ENCODE results near the gene NOP16. TPM values are rescaled to one million over a fixed set of nuclear protein-coding genes. Genes with fewer than 3 reads are reported as not detected.
"Not testable (repeated sequence)": the region's sequence is repeated elsewhere in the genome, so short reads cannot be mapped to it uniquely, and the experiment has no call there.

The NOP16 gene
- total RNA-seq, 1 donor from 2014 or later, result 11.7 TPM

DNA sequence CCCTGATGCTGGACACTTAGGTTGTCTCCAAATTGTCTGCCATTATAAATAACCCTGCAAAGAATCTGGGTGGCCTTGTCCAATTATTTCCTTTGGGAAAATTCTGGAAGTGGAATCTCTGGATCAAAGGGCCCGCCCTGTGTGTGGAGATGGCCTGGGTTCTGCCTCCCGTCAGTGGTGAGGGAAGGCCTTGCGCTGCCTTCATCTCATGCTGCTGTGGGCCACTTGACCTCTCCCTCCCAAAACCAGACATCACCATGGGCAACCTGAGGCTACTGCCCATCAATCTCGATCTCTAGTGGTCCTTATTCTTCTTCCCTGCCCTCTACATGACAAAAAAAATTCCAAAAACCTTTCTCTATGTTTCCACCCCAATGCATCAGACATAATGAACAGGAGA is 21.4 kb upstream of the NOP16 start:
- DNase-seq (ENCODE audit: low read depth in 2 of 2), result no peak

DNA sequence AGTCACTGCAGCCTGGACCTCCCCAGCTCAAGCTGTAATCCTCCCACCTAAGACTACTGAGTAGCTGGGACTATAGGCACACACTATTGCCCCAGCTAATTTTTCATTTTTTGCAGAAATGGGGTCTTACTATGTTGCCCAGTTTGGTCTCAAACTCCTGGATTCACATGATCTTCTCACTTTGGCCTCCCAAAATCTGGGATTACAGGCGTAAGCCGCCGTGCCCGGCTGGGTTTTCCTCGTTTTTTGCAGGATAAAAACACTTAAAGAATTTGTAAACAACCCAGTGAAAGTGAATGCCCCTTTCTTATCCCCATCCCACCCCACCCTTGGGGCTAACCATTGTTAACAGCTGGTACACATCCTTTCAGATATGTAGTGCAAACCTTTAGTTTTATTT is 20.2 kb upstream of the NOP16 start:
- DNase-seq (ENCODE audit: low read depth in 2 of 2), result no peak

DNA sequence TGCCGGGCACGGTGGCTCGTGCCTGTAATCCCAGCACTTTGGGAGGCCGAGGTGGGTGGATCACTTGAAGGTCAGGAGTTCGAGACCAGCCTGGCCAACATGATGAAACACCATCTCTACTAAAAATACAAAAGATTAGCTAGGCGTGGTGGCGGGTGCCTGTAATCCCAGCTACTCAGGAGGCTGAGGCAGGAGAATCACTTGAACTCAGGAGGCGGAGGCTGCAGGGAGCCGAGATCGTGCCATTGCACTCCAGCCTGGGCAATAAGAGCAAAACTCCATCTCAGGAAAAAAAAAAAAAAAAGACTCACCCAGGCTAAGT is 19.8 kb upstream of the NOP16 start:
- not testable (repeated sequence) for DNase-seq (ENCODE audit: low read depth in 2 of 2)

DNA sequence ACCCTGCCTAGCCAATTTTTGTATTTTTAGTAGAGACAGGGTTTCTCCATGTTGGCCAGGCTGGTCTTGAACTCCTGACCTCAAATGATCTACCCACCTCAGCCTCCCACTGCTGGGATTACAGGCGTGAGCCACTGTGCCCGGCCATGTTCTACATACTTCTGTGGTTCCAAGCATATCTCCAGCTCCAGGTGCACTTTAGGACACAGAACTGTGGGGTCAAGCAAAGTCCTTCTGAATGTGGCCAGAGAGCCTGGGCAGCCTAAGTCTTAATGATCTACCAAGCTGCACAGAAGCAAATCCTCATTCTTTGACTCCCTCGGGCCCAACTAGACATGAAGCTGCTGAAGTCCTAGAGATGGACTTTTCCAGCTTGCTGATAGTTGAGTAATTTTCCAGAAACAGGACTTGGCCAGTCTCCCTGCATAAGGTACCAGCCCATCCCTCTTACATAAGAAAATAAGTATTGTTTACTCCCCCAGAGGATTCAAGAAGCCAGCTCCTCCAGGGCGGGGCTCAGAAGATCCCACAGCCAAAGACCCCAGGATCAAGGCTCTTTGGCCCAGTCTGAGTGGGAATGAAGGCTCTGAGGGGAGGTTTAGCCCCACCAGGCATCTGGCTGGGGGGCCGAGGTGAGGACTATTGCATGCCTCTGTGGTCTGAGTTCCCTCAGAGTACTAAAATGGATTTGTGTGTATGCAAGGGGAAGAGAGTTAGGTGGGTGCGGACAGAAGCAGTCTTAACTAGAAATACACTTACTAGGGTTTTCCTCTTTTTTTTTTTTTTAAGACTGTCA is 19.3 kb upstream of the NOP16 start:
- no peak for DNase-seq (ENCODE audit: low read depth in 2 of 2)

DNA sequence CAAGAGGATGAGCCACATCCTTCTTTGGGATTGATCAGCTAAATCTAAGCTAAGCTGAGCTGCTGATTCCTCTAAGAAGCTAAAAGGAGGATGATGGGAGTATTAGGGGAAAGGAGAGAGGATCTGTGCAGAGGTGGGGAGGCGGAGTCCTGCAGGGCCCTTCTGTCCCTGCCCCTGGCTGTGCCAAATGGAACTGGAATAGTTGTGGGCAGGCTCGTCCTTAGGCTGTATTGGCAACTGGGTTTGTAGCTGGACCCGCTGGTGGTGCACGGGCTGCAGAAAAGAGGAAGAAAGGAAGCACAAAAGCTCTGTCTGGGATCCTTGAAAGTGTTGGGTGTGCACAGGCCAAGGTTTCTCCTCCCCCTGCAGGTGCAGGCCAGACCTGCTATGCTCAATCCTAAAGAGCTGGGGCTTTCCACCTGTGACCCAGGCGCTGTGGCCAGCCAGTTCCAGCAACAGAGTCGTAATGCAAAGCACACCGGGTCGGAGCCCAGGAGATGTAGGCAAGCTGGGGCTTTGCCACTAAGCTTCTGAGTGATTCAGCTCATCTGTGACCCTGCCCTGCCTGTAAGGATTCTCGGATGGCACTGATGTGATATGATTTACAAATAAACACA is 18.1 kb upstream of the NOP16 start:
- no peak for DNase-seq (ENCODE audit: low read depth in 2 of 2)

DNA sequence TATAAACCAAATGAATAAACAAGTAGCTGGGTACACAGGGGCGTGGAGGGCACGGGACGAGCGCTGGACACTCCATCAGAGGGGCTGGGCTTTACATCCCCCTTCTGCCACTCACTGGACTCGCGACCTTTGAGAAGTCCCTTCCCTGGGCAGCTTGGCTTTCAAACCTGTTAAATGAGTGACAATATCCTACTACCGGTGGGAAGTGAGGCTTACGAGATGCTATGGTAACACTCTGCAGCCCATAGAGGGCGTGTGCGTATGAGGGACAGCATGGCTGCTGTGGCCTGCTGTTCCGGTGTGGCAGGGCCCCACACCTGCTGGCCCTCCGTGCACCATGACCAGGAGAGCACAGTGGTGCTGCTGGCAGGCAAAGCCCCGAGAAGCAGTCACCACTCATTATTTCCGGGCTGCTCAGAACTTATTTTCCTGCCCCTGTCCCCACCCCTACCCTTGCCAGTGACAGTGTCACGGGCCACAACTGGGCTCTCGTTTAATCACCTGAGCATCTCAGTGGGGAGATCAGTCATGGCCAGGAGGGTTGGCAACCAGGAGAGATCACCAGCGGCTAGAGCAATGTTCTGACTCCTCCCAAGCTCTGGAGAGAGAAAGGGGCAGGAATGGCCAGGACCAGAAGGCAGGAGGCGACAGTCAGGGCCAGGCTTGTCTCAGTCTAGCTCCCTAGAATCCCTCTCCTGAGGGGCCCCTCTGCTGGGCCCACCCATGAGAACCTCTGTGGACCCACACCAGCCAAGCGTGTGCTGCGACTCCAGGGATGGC is 17.4 kb upstream of the NOP16 start:
- no peak for DNase-seq (ENCODE audit: low read depth in 2 of 2)

DNA sequence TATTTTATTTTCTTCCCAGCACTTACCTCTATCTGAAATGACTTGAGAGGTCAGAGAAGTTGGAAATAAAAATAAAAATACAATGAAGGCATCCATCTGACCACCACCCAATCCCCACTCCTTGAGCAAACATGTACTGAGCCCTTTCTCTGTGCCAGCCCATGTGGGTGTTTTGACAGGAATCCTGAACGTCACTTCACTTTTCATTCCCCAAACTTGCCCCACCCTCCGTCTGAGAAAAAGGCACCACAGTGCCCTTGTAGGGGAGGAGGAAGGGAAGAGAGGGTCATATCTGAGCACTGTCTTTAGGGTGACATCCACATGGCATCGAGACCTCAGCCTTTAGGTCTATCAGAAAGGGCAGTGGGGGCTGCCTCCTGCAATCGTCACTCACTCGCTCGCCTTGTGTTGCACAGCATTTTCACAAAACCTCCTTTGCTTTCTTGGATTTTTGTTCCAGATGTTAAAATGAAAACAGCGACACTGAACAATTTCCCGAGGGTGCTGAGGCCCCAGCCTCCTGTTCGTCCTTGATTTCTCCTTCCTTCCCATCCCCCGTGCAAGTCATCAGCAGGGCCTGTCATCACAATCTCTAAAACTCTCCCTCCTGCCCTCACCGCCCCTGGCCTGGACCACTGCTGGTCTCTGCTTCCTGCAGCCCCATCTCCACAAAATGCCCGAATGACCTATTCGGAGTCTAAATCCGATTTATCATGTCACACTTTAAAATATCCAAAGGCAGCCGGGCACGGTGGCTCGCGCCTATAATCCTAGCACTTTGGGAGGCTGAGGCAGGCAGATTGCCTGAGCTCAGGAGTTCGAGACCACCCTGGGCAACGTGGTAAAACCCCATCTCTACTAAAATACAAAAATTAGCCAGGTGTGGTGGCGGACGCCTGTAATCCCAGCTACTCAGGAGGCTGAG is 13.1 kb upstream of the NOP16 start:
- DNase-seq (ENCODE audit: low read depth in 2 of 2), result no peak

DNA sequence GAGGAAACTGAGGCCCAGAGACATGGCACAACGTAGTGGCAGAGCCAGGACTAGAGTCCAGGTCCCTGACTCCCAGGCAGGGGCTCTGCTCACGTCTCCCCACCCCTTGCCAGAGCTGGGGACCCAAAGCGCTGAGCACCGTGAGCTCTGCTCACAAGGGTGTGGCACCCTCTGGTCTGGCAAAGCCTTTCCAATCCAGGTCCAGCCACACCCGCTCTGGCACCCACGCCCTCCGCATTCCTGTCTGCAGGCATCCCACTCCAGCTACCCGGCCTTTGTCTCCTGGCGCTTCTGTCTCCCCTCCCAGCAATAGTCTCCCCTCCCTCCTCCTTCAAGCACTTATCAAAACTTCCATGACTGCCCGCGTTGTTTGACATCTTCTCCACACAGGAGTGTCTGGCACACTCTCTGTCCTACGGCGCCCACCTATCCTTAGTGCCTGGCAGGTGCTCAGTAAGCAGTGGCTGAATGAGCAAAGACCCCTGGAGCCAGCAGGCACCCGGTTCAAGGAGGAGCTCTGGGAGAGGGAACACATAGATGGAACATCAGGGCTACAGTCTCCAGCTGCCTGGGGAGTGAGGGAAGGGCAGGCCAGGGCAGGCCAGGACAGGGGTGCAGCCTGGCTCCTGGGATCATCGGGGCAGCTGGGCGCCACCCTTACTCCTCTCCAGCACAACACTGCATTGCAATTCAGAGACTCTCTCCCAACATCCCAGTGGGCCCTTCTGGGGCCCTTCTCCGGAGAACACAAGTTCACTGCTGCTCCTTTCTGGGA is 12.2 kb upstream of the NOP16 start:
- no peak for DNase-seq (ENCODE audit: low read depth in 2 of 2)

DNA sequence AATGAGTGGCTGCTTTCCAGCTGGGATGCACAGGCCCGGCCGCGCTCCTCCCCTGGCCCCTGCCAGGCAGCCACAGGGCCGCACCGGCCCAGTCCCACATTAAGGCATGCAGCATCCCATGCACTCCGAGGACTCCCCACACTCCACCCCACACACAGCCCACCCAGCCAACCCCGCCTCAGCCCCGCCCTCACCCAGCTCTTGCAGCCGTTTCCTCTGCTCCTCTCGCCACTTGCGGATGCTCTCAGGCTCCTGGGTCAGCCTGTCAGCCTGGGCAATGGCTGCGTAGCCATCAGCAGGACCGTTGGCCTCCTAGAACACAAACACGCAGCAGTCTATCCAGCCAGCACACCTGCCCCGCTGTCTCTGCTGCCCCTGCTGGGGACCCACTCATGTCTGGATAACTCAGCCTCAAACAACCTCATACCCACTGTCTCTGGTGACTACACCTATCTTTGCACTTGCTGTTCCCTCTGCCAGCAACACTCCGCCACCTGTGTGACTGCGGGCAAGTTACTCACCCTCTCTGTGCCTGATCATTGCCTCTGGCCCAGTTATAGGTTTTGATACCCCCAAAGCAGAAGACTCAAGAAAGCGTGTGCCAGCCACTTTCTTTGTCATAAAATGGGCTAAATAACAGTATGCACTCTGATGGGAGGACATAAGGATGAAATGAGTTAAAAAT is 9.5 kb upstream of the NOP16 start:
- DNase-seq (ENCODE audit: low read depth in 2 of 2), result no peak

DNA sequence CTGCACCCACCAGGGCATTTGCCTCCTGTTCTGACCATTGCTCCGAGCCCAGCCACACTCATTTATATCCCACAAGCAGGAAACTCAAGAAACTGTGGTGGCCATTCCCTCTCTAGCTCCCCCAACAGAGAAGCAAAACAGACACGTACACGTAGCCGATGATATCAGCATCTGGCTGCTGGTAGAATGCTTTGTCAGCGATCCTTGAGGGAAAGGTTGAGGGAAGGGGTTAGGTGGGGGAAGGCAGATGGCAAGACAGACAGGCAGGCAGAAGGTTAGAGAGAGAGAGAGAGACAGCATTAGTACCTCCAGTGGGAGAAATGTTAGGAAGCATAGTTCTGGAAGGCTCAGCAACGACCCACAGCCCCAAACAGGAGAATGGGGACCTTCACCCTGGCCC is 7.9 kb upstream of the NOP16 start:
- no peak for DNase-seq (ENCODE audit: low read depth in 2 of 2)

DNA sequence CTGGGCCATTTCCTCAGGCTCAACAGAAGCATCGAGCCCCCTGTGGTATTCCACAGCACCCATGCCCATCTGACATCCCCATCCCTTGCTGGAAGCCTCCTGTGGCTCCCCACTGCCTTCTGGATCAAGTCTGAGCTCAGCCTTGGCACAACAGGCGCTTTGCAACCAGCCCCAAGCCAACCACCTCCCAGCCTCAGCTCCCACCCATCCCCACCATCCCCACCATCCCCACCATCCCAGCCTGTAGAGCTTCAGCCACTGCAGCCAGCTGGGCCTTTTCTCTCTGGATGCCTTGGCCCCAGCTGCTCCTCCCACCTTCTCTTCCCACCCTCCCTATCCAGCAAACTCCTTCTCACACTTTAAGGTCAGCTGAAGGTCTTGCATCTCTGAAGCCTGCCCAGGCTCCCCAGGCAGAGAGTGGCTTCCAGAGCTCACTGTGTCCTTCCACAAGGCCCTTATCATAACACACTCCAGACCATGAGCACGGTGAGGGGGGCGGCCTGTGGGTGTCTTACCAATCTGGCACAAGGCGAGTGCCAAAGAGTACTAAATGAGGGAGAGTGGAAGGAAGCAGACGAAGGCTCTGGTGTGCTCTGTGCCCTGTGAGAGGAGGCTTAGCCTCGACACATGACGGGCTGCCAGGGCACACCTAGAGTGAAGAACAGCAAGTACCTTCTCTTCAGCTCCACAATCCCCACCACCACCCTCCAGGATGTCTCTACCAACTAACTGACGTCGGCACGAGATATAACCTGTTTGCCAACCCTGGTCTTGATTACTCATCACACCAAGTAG is 6.7 kb upstream of the NOP16 start:
- no peak for DNase-seq (ENCODE audit: low read depth in 2 of 2)

DNA sequence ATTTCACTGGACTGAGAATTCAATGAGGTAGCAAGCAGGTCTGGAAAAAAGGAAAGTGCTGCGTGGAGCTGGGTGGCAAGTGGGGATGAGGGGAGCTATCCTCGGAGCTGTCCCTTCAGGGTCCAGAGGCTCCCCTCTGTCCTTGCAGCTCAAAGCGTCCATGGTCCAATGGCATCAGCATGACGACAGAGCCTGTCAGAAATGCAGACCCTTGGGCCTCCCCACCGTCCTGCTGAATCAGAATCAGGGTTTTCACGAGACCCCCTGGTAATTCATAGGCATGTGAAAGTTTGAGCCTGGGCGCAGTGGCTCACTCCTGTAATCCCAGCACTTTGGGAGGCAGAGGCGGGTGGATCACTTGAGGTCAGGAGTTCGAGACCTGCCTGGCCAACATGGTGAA is 5.7 kb upstream of the NOP16 start:
- no peak for DNase-seq (ENCODE audit: low read depth in 2 of 2)

DNA sequence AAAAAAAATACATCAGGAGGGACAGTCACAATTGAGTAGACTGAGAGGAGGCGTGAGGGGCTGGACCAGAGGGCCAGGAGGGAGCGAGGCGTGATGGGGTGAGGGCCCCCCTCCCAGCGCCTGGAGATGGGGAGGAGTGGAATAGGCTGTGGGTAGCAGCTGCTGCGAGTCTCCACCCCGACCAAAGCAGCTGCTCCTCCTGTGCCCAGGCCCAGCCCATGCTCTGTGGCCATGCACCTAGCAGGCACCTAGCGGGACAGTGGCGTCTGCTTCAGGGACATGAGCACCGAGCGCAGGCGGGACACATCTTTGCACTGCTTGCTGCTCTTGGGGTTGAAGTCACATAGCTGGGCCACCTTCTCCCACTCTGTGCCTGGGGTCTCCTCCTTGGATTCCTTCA is 4.1 kb upstream of the NOP16 start:
- no peak for DNase-seq (ENCODE audit: low read depth in 2 of 2)

DNA sequence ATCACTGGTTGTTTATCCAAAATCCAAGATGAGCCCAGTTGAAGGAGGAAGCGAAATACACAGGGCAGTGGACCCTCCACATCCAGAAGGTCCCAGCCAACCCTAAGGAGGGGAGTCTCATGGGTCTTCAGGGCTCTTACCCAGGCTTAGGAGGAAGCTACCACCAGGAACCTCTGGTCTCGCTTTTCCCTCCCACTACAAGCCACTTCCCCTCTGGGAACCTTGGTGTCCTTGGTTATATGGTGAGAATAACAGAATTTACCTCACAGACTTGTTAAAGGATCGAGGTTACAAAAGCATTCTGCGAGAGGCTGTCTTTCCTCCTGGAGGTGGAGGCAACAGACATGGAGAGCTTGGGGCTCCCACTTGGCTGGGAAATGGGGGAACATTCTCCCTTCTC is 3.6 kb upstream of the NOP16 start:
- no peak for DNase-seq (ENCODE audit: low read depth in 2 of 2)

DNA sequence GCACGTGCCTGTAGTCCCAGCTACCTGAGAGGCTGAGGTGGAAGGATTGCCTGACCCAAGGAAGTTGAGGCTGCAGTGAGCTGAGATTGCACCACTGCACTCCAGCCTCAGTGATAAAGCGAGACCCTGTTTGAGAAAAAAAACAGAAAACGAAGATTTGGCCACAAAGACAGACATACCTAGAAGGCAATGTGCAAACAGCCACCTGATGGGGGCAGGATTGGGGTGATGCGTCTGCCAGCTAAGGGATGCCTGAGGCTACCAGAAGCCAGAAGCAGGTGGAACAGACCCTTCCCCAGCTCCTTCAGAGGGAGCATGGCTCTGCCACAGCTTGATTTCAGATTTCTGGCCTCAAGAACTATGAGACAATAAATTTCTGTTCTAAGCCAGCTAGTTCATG is 3.1 kb upstream of the NOP16 start:
- DNase-seq (ENCODE audit: low read depth in 2 of 2), result no peak

DNA sequence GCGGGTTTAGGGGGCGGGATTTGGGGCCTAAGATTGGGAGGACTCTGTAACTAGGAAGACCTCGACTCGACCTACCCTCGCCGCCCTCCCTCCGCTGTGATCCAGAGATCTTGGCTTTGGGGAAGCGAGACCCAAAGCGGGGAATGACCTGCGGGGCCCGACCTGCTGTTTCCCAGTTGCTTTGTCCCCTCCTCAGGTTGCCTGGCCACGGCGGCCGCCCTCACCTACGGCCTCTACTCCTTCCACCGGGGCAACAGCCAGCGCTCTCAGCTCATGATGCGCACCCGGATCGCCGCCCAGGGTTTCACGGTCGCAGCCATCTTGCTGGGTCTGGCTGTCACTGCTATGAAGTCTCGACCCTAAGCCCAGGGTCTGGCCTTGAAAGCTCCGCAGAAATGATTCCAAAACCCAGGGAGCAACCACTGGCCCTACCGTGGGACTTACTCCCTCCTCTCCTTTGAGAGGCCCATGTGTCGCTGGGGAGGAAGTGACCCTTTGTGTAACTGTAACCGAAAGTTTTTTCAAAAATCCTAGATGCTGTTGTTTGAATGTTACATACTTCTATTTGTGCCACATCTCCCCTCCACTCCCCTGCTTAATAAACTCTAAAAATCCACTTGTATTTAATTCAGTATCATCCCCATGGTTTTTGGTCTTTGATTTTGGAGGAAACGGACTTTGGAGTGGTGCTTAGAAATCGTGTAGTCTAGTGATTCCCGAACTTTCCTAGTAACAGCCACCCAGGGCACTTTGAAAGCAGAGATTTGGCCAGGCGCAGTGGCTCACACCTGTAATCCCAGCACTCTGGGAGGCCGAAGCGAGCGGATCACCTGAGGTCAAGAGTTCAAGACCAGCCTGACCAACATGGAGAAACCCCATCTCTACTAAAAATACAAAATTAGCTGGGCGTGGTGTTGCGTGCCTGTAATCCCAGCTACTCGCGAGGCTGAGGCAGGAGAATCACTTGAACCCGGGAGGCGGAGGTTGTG is 1.0 kb upstream of the NOP16 start:
- DNase-seq (ENCODE audit: low read depth in 2 of 2), result no peak

DNA sequence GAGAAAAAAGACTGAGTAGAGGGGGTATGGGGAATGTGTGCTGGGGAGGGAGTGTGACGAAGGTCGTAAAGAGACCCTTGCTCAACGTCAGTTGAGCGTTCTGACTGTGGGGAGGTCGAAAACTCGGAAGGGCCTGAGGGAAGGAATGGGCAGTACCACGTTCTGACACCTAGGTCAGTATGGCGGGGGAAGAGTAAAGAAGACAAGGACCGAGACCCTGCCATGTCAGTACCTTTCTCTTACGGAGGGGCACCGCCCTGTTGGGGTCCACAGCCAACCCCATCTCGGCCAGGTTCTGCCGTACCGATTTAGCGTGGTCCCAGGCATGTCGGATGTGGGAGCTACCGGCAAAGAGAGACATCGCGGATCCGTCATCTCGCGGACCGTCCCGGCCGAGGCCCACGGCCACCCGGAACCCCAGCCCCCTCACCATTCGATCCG is 375 bp downstream of the NOP16 start:
- DNase-seq (ENCODE audit: low read depth in 2 of 2), result peak; percentile 28 to 38

DNA sequence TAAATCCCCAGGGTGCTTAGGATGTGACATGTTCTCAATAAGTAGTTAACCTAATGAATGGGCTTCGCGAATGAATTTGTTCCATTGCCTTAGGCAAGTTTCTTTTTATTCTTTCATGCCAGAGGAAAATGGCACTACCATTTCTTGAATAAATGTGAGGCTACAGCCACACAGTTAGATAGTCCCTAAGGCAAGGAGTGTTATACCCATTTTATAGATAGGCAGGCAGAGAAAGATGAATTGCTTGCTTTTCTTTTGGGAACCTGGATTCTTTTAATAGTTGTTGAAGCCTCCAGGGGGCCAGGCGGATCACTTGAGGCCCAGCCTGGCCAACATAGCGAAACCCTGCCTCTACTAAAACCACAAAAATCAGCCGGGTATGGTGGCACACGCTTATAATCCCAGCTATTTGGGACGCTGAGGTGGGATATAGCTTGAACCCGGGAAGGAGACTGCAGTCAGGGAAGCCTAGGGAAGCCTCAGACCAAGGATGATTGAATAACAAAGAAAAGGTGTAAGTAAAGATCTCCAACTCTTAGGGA is 943 bp downstream of the NOP16 start:
- peak in 1 of 2 donors; percentile 14 for DNase-seq (ENCODE audit: low read depth in 2 of 2)

Measured in lung microvascular endothelial cell (primary cell).